Measurements from ENCODE around the gene IFNLR1. TPM values are rescaled to one million over a fixed set of nuclear protein-coding genes. Genes with fewer than 3 reads are reported as not detected.

The IFNLR1 gene
- total RNA-seq, 1 donor, result not detected

GRCh38 chr1:24156542-24157260 lies 30.4 kb downstream of the IFNLR1 start:
- Histone ChIP-seq H3K4me2 (ENCODE audit: insufficient read depth, low read length) (no peak overlapping the region), H3K36me3 (ENCODE audit: insufficient read depth, low read length) (no peaks in the 10 kb centered on the region), H3K4me1 (ENCODE audit: insufficient read depth, low read length) (no peaks in the 10 kb centered on the region), H4K20me1 (ENCODE audit: insufficient read depth, low read length) (no peaks in the 10 kb centered on the region), H2AFZ (ENCODE audit: low read length) (no peak overlapping the region), H3K9me3 (ENCODE audit: low read depth, low read length) (no peaks in the 10 kb centered on the region), H3K4me3 (ENCODE audit: insufficient read depth, low read length) (no peak overlapping the region), H3K79me2 (ENCODE audit: insufficient read depth, low read length) (no peaks in the 10 kb centered on the region), H3K27ac (ENCODE audit: low read depth, low read length) (no peak overlapping the region), H3K27me3 (ENCODE audit: insufficient read depth, low read length) (peaks cover 31% of the 10 kb centered on the region)
- TF ChIP-seq, protein P1, sequence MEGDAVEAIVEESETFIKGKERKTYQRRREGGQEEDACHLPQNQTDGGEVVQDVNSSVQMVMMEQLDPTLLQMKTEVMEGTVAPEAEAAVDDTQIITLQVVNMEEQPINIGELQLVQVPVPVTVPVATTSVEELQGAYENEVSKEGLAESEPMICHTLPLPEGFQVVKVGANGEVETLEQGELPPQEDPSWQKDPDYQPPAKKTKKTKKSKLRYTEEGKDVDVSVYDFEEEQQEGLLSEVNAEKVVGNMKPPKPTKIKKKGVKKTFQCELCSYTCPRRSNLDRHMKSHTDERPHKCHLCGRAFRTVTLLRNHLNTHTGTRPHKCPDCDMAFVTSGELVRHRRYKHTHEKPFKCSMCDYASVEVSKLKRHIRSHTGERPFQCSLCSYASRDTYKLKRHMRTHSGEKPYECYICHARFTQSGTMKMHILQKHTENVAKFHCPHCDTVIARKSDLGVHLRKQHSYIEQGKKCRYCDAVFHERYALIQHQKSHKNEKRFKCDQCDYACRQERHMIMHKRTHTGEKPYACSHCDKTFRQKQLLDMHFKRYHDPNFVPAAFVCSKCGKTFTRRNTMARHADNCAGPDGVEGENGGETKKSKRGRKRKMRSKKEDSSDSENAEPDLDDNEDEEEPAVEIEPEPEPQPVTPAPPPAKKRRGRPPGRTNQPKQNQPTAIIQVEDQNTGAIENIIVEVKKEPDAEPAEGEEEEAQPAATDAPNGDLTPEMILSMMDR (IDR thresholded peaks at IDR 0.05; ENCODE audit: extremely low read depth, low read depth, low read length), result no peak
- no peak for DNase-seq (ENCODE audit: insufficient read length, low spot score, missing footprints)

DNA sequence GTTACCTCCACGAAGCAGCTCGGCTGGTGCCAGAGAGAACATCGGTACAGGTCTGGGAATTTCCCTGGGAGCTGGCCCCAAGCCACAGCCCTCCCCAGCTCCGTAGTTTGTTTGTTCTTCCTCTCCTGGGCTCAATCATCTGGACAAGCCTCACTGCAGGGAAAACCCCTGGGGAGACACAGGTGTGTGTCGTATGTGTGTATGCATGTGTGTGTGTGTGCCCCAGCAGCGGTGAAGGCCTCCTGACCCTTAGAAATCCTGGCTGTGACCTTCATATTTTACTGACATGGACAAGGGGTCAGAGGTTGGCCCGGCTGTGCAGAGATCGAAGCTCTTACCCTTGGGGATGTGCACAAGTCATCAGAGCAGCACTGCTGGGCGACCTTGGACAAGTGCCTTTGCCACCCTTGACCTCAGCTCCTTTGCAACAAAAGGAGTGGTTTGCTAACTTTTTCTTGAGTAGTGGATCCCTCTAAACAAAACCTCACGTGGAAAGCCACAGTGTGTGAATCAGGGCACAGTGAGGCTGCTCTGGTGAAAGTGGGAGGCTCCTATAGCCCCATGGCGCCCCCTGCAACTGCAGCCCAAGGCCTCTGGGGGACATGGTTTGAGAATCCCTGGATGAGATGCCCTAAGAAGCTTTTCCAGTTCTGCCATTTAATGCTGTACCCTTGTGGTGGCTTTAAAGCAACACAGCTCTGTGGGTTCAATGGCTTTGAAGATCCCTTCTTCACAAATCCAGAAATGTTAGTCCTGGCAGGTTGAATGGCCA lies 31.9 kb downstream of the IFNLR1 start:
- TF ChIP-seq, protein P1 (IDR thresholded peaks at IDR 0.05; ENCODE audit: extremely low read depth, low read depth, low read length), result no peak
- no peak overlapping the region for H2AFZ ChIP-seq (ENCODE audit: low read length)
- no peak overlapping the region for H3K4me2 ChIP-seq (ENCODE audit: insufficient read depth, low read length)
- peaks cover 3% of the 10 kb centered on the region for H3K4me1 ChIP-seq (ENCODE audit: insufficient read depth, low read length)
- no peaks in the 10 kb centered on the region for H3K79me2 ChIP-seq (ENCODE audit: insufficient read depth, low read length)
- H4K20me1 ChIP-seq (ENCODE audit: insufficient read depth, low read length), result no peaks in the 10 kb centered on the region
- H3K27me3 ChIP-seq (ENCODE audit: insufficient read depth, low read length), result peaks cover 36% of the 10 kb centered on the region
- H3K4me3 ChIP-seq (ENCODE audit: insufficient read depth, low read length), result no peak overlapping the region
- DNase-seq (ENCODE audit: insufficient read length, low spot score, missing footprints), result no peak
- H3K9me3 ChIP-seq (ENCODE audit: low read depth, low read length), result no peaks in the 10 kb centered on the region
- no peaks in the 10 kb centered on the region for H3K36me3 ChIP-seq (ENCODE audit: insufficient read depth, low read length)
- no peak overlapping the region for H3K27ac ChIP-seq (ENCODE audit: low read depth, low read length)

DNA sequence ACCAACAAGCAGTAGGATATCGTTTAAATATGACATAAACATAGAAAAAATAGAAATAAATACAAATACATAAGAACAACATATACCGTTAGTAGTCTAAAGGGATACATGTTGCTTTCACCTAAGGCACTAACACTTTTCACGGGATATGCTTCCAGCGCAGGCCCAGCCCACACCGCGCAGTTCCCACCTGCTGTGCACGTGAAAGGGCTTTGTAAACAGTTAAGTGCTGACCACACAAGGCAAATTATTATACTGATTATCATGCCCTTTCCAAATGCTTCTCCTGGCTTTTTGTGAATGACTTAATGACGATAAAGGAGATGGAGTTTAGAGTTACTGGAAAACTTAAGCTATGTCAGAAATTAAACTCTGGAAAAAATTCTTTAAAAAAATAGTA lies 32.9 kb downstream of the IFNLR1 start:
- no peak overlapping the region for H2AFZ ChIP-seq (ENCODE audit: low read length)

More for the DNA sequence above, 32.9 kb downstream of the IFNLR1 start:
- H3K27me3 ChIP-seq (ENCODE audit: insufficient read depth, low read length), result peaks cover 34% of the 10 kb centered on the region
- no peak for DNase-seq (ENCODE audit: insufficient read length, low spot score, missing footprints)
- no peak overlapping the region for H3K4me2 ChIP-seq (ENCODE audit: insufficient read depth, low read length)
- no peaks in the 10 kb centered on the region for H3K36me3 ChIP-seq (ENCODE audit: insufficient read depth, low read length)
- H3K4me3 ChIP-seq (ENCODE audit: insufficient read depth, low read length), result no peak overlapping the region
- no peak overlapping the region for H3K27ac ChIP-seq (ENCODE audit: low read depth, low read length)
- H3K4me1 ChIP-seq (ENCODE audit: insufficient read depth, low read length), result peaks cover 7% of the 10 kb centered on the region
- no peaks in the 10 kb centered on the region for H3K9me3 ChIP-seq (ENCODE audit: low read depth, low read length)
- TF ChIP-seq, protein P1 (IDR thresholded peaks at IDR 0.05; ENCODE audit: extremely low read depth, low read depth, low read length), result no peak
- no peaks in the 10 kb centered on the region for H4K20me1 ChIP-seq (ENCODE audit: insufficient read depth, low read length)
- H3K79me2 ChIP-seq (ENCODE audit: insufficient read depth, low read length), result no peaks in the 10 kb centered on the region

All from osteoblast (primary cell).